PC-9 (cell line): Measurements from ENCODE around the gene ANO7.

Source experiments
- EZH2 ChIP-seq: fragments of 200-600 bp; sonication (generic); IDR thresholded peaks from 2 replicates; pipeline ENCODE4 v1.8.0; 2017; ENCODE audit warnings: antibody characterized with exemption, low read depth
- TF ChIP-seq, protein P1 (sequence below): fragments of 200-600 bp; sonication (generic); conservative IDR thresholded peaks from 2 replicates; pipeline ENCODE4 v1.6.1; 2017; ENCODE audit warnings: mixed run types, antibody characterized with exemption, mild to moderate bottlenecking, moderate library complexity

DNA sequence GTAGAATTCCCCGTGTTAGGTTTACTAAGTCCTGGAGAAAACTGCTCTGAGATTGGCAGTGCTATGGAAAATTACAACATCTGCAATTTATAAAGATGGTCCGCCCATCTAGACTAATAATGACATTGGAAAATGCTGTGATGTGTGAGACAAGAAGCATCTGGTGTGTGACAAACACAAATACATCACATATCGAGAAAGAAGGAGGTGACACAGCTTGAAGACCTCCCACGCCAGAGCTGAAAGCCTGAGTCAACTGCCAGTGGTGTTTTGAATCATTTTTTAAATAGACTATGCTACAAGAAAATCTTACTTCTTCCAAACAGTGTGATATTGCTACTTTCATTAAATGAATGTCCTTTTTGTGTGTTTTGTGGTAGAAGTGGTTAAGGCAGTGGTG lies 8.6 kb upstream of the ANO7 start:
- TF ChIP-seq EZH2: no peak
- TF ChIP-seq, protein P1, sequence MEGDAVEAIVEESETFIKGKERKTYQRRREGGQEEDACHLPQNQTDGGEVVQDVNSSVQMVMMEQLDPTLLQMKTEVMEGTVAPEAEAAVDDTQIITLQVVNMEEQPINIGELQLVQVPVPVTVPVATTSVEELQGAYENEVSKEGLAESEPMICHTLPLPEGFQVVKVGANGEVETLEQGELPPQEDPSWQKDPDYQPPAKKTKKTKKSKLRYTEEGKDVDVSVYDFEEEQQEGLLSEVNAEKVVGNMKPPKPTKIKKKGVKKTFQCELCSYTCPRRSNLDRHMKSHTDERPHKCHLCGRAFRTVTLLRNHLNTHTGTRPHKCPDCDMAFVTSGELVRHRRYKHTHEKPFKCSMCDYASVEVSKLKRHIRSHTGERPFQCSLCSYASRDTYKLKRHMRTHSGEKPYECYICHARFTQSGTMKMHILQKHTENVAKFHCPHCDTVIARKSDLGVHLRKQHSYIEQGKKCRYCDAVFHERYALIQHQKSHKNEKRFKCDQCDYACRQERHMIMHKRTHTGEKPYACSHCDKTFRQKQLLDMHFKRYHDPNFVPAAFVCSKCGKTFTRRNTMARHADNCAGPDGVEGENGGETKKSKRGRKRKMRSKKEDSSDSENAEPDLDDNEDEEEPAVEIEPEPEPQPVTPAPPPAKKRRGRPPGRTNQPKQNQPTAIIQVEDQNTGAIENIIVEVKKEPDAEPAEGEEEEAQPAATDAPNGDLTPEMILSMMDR: no peak
